ENCODE measurements around the gene BCORL1.

- no peak for TF ChIP-seq GATA1 (IDR thresholded peaks at IDR 0.05; ENCODE audit: low read depth, low read length)
- no peak for TF ChIP-seq POLR2A (IDR thresholded peaks at IDR 0.05; ENCODE audit: low read length)
Measured at GRCh38 chrX:129956145-129956544, 26.3 kb upstream of the BCORL1 start.

Data from erythroblast (primary cell).